IMR-90 (cell line): Measurements from ENCODE around the gene POU2F1.

ENCODE experiments used
- CTCF ChIP-seq: conservative IDR thresholded peaks from 2 replicates; pipeline ENCODE4 v1.5.1; 2012; ENCODE audit warnings: mild to moderate bottlenecking, low read depth, low read length, improper control_type of control experiment
- RCOR1 ChIP-seq: IDR thresholded peaks from 2 replicates; pipeline ENCODE4 v1.6.1; 2012; ENCODE audit warnings: mild to moderate bottlenecking, low read length, improper control_type of control experiment; ENCODE audit not compliant: insufficient replicate concordance

- TF ChIP-seq RCOR1 = no peak
- TF ChIP-seq CTCF = no peak
Measured at GRCh38 chr1:167465018-167465417, 244.3 kb downstream of the POU2F1 start.
